Measurements from ENCODE around the gene LTA.

- TF ChIP-seq CTCF (conservative IDR thresholded peaks at IDR 0.05; ENCODE audit: low read length) (no peak), EZH2phosphoT487 (IDR thresholded peaks at IDR 0.05; ENCODE audit: borderline replicate concordance, low read depth, low read length) (no peak)
These were observed 12.5 kb upstream of the LTA start for GRCh38 chr6:31559606-31559957.
